ENCODE data around the gene ATP6V0B. TPM values are rescaled to one million over a fixed set of nuclear protein-coding genes. Genes with fewer than 3 reads are reported as not detected.

ATP6V0B gene
- total RNA-seq, 2 donors from 2014 or later: 108 to 154 TPM

GRCh38 chr1:44000122-44000665, 25.4 kb downstream of the ATP6V0B start:
- no peak for TF ChIP-seq CTCF (IDR thresholded peaks at IDR 0.05)
- Histone ChIP-seq H3K4me1 (peaks cover 0 to 5% of the 10 kb centered on the region in 2 donors), H3K27me3 (no peaks in the 10 kb centered on the region), H3K9me3 (no peaks in the 10 kb centered on the region), H3K27ac (no peak overlapping the region), H3K4me3 (no peak overlapping the region), H3K36me3 (no peaks in the 10 kb centered on the region)
- DNase-seq (ENCODE audit: low spot score): no peak

- no peak overlapping the region for H3K4me3 ChIP-seq
- H3K27ac ChIP-seq: no peak overlapping the region
- no peaks in the 10 kb centered on the region for H3K9me3 ChIP-seq
- H3K4me1 ChIP-seq: peaks cover 0 to 4% of the 10 kb centered on the region in 2 donors
- no peak for TF ChIP-seq CTCF (IDR thresholded peaks at IDR 0.05)
- no peaks in the 10 kb centered on the region for H3K27me3 ChIP-seq
- no peak for DNase-seq (ENCODE audit: low spot score)
- H3K36me3 ChIP-seq: no peaks in the 10 kb centered on the region
Measured at GRCh38 chr1:44002165-44002564, 27.4 kb downstream of the ATP6V0B start.

GRCh38 chr1:44002606-44003157, 27.9 kb downstream of the ATP6V0B start:
- Histone ChIP-seq H3K27me3 (no peaks in the 10 kb centered on the region), H3K27ac (no peak overlapping the region), H3K9me3 (no peaks in the 10 kb centered on the region), H3K36me3 (no peaks in the 10 kb centered on the region), H3K4me1 (peaks cover 0 to 4% of the 10 kb centered on the region in 2 donors), H3K4me3 (no peak overlapping the region)
- DNase-seq (ENCODE audit: low spot score): no peak
- no peak for TF ChIP-seq CTCF (IDR thresholded peaks at IDR 0.05)

- Histone ChIP-seq H3K36me3 (no peaks in the 10 kb centered on the region), H3K27me3 (no peaks in the 10 kb centered on the region), H3K4me3 (no peak overlapping the region), H3K27ac (no peak overlapping the region), H3K9me3 (no peaks in the 10 kb centered on the region), H3K4me1 (peaks cover 0 to 4% of the 10 kb centered on the region in 2 donors)
- TF ChIP-seq CTCF (IDR thresholded peaks at IDR 0.05): no peak
- no peak for DNase-seq (ENCODE audit: low spot score)
Measured at GRCh38 chr1:44008259-44008658, 33.5 kb downstream of the ATP6V0B start.

- no peak for DNase-seq (ENCODE audit: low spot score)
- TF ChIP-seq CTCF (IDR thresholded peaks at IDR 0.05): no peak
- Histone ChIP-seq H3K27me3 (no peaks in the 10 kb centered on the region), H3K4me1 (peaks cover 0 to 16% of the 10 kb centered on the region in 2 donors), H3K4me3 (no peak overlapping the region), H3K9me3 (no peaks in the 10 kb centered on the region), H3K27ac (no peak overlapping the region), H3K36me3 (no peaks in the 10 kb centered on the region)
Measured at GRCh38 chr1:44010935-44011471, 36.2 kb downstream of the ATP6V0B start.

Data from right atrium auricular region (tissue), 2 donors.